ENCODE results near the gene CYB5B. TPM values are rescaled to one million over a fixed set of nuclear protein-coding genes. Genes with fewer than 3 reads are reported as not detected.

The CYB5B gene
- total RNA-seq, 2 experiments from 2014 or later: 83.0 to 184 TPM

GRCh38 chr16:69467531-69468204, 43.2 kb downstream of the CYB5B start:
- DNase-seq (ENCODE audit: low spot score): no peak
- H3K36me3 ChIP-seq (ENCODE audit: insufficient read depth, low read length): peaks cover 25% of the 10 kb centered on the region
- no peaks in the 10 kb centered on the region for H3K9me2 ChIP-seq (ENCODE audit: insufficient read depth, low read length)
- no peak overlapping the region for H2AFZ ChIP-seq (ENCODE audit: low read length)
- H3K79me2 ChIP-seq (ENCODE audit: insufficient read depth, low read depth, low read length): no peaks in the 10 kb centered on the region
- no peaks in the 10 kb centered on the region for H3K9me3 ChIP-seq (ENCODE audit: low read length)
- intact Hi-C loops (cut with micrococcal nuclease; ENCODE audit: unreplicated experiment): no loop called here
- H3K4me3 ChIP-seq (ENCODE audit: low read depth, low read length, poor library complexity, severe bottlenecking): no peak overlapping the region
- ChIA-PET CTCF (ENCODE audit: unreplicated experiment) (no interaction called here), POLR2A (interaction anchor here (0.6 kb wide), 2 partner anchors 572 to 759 kb away, joined by 3 read pairs; no protein-coding TSS in a partner anchor)
- H3K27ac ChIP-seq (ENCODE audit: low read depth, low read length, poor library complexity, severe bottlenecking): no peak overlapping the region
- no peak overlapping the region for H3K4me2 ChIP-seq (ENCODE audit: low read length)
- H4K20me1 ChIP-seq (ENCODE audit: insufficient read depth, low read length): no peaks in the 10 kb centered on the region; the same call in 1 of the 2 replicates
- no TSS peak for BruUV-seq (replicated peaks)
- TF ChIP-seq EZH2phosphoT487 (IDR thresholded peaks at IDR 0.05; ENCODE audit: borderline replicate concordance, low read depth, low read length) (no peak), CTCF (conservative IDR thresholded peaks at IDR 0.05; ENCODE audit: low read length) (no peak)
- H3K4me1 ChIP-seq (ENCODE audit: insufficient read depth, low read length, poor library complexity, severe bottlenecking): peaks cover 11% of the 10 kb centered on the region

DNA sequence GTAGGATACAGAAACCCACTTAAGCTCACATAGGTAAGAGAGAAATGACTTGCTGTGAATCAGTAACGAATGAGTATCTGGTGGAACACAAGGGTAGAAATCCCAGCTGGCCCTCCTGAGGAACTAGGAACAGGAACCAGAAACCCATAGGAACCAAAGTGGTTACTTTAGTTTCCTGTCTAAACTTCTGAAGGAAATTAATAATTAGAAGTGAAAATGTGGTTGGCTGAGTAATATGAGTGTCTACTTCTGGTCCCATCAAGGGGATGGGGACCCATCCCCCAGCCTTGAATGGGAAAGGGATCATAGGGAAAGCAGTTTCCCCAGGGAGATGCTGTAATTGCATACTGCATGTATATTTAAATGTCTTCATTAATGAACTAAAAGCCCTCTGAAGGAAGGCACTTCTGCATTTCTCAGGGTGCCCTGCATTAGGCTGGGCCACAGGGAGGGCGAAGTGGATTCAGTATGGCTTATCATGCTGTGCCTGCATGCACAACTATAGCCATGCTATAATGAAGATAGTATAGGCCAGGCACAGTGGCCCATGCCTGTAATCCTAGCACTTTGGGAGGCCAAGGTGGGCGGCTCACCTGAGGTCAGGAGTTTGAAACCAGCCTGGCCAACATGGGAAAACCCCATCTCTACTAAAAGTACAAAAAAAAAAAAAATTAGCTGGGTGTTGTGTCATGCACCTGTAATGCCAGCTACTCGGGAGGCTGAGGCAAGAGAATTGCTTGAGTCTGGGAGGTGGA, 45.6 kb downstream of the CYB5B start:
- H3K4me3 ChIP-seq (ENCODE audit: low read depth, low read length, poor library complexity, severe bottlenecking): no peak overlapping the region
- ChIA-PET POLR2A (interaction anchor here (0.8 to 1.7 kb wide), 2 partner anchors 27 to 152 kb away, joined by 3 to 4 read pairs; no protein-coding TSS in a partner anchor), CTCF (ENCODE audit: unreplicated experiment) (no interaction called here)
- H3K27ac ChIP-seq (ENCODE audit: low read depth, low read length, poor library complexity, severe bottlenecking): no peak overlapping the region
- H3K4me2 ChIP-seq (ENCODE audit: low read length): peak overlapping the region; percentile 30; the same call in 1 of the 2 replicates
- intact Hi-C loops (cut with micrococcal nuclease; ENCODE audit: unreplicated experiment): no loop called here
- H3K79me2 ChIP-seq (ENCODE audit: insufficient read depth, low read depth, low read length): no peaks in the 10 kb centered on the region
- TF ChIP-seq EZH2phosphoT487 (IDR thresholded peaks at IDR 0.05; ENCODE audit: borderline replicate concordance, low read depth, low read length) (no peak), CTCF (conservative IDR thresholded peaks at IDR 0.05; ENCODE audit: low read length) (no peak)
- H3K4me1 ChIP-seq (ENCODE audit: insufficient read depth, low read length, poor library complexity, severe bottlenecking): peaks cover 11% of the 10 kb centered on the region
- H4K20me1 ChIP-seq (ENCODE audit: insufficient read depth, low read length): no peaks in the 10 kb centered on the region; the same call in 1 of the 2 replicates
- no peaks in the 10 kb centered on the region for H3K9me3 ChIP-seq (ENCODE audit: low read length)
- peaks cover 3% of the 10 kb centered on the region; the same call in 1 of the 2 replicates for H3K36me3 ChIP-seq (ENCODE audit: insufficient read depth, low read length)
- BruUV-seq (replicated peaks): no TSS peak
- peak; percentile 9 for DNase-seq (ENCODE audit: low spot score)
- H3K9me2 ChIP-seq (ENCODE audit: insufficient read depth, low read length): no peaks in the 10 kb centered on the region
- H2AFZ ChIP-seq (ENCODE audit: low read length): no peak overlapping the region

Measured in OCI-LY7 (cell line).